OCI-LY3 (cell line): ENCODE measurements around the gene PRR30.
A peak's percentile ranks its signal among the peaks of the same experiment; 100 is the strongest.

Experiments
- H2AFZ ChIP-seq: fragments of 200-600, 300-600 bp; shearing (Covaris generic); 2 replicates; pipeline ENCODE4 v1.6.0; 2014; ENCODE audit warnings: antibody characterized with exemption, low read depth, low read length
- H3K27ac ChIP-seq: fragments of 200-600, 300-600 bp; sonication (generic); 2 replicates; pipeline ENCODE4 v1.5.1; 2014; ENCODE audit warnings: mild to moderate bottlenecking, low read length, moderate library complexity, mixed read lengths
- H3K27me3 ChIP-seq: fragments of 200-600, 300-600 bp; sonication (generic); 2 replicates; pipeline ENCODE4 v1.6.1; 2014; ENCODE audit warnings: low read depth, low read length, mixed read lengths
- H3K36me3 ChIP-seq: fragments of 200-600, 300-600 bp; sonication (generic); replicated peaks from 2 replicates; pipeline ENCODE3; 2014; ENCODE audit warnings: low read depth, low read length, mixed read lengths
- H3K4me1 ChIP-seq: fragments of 300-600, 200-600 bp; sonication (generic); 2 replicates; pipeline ENCODE4 v1.6.1; 2014; ENCODE audit warnings: low read length, mixed read lengths
- H3K4me2 ChIP-seq: fragments of 200-600, 300-600 bp; sonication (generic); 2 replicates; pipeline ENCODE4 v1.6.1; 2014; ENCODE audit warnings: low read length, mixed read lengths
- H3K4me3 ChIP-seq: fragments of 300-600, 200-600 bp; sonication (generic); 2 replicates; pipeline ENCODE4 v1.5.1; 2014; ENCODE audit warnings: antibody characterized with exemption, mild to moderate bottlenecking, low read length, moderate library complexity
- H3K79me2 ChIP-seq: fragments of 300-600, 200-600 bp; shearing (Covaris generic); 2 replicates; pipeline ENCODE4 v1.6.1; 2014; ENCODE audit warnings: mild to moderate bottlenecking, low read length, mixed read lengths
- H3K9ac ChIP-seq: fragments of 300-600, 200-600 bp; shearing (Covaris generic); 2 replicates; pipeline ENCODE4 v1.6.0; 2014; ENCODE audit warnings: mild to moderate bottlenecking, low read length, moderate library complexity
- H3K9me3 ChIP-seq: fragments of 200-600, 300-600 bp; shearing (Covaris generic); 2 replicates; pipeline ENCODE4 v1.6.1; 2014; ENCODE audit warnings: low read length, mixed read lengths; ENCODE audit not compliant: insufficient read depth
- H4K20me1 ChIP-seq: fragments of 200-600, 300-600 bp; sonication (generic); 2 replicates; pipeline ENCODE4 v1.6.1; 2016; ENCODE audit warnings: low read length, mixed read lengths; ENCODE audit not compliant: insufficient read depth
- CTCF ChIP-seq: fragments of 200-600, 300-600 bp; sonication (generic); IDR thresholded peaks from 2 replicates; pipeline ENCODE4 v1.5.1; 2014; ENCODE audit warnings: antibody characterized with exemption, low read length, low read depth
- EZH2phosphoT487 ChIP-seq: fragments of 200-600 bp; shearing (Covaris generic); IDR thresholded peaks from 2 replicates; pipeline ENCODE4 v1.6.1; 2018; ENCODE audit warnings: antibody characterized with exemption, mixed run types, low read depth

PRR30 gene

DNA sequence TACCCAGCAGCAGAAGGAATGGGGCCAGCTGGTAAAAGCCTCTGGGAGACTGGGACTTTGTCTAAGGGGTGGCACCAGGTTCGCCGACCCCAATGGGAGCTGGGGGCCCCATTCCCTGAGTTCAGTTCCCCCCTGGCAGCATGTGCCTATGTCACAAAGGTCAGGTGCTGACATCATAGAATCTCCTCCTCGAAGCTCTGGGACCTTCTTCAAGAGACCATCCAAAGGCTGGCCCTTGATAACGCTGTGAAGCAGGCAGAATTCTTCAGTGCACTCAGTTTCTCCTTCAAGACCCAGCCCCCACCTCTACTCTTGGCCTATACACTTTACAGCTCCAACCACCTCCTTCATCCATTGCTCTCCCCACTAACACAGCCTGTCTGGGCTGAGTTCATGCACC lies at the start of gene PRR30:
Gene PRR30 (minus strand): TSS at position 101 of the 400 bp plus-strand sequence. CDS start 1,081 bp downstream, outside the sequence.
- Histone ChIP-seq H3K4me1 (peaks cover 6% of the 10 kb centered on the region), H2AFZ (no peak within 1 kb of the TSS), H3K9me3 (no peaks in the 10 kb centered on the region), H3K4me3 (no peak within 1 kb of the TSS), H3K27ac (no peak within 1 kb of the TSS), H3K79me2 (peaks cover 1% of the 10 kb centered on the region), H3K9ac (no peak within 1 kb of the TSS), H3K27me3 (peaks cover 7% of the 10 kb centered on the region), H3K4me2 (no peak within 1 kb of the TSS), H4K20me1 (no peaks in the 10 kb centered on the region), H3K36me3 (no peaks in the 10 kb centered on the region)
- no peak for TF ChIP-seq CTCF
- no peak for TF ChIP-seq EZH2phosphoT487

GRCh38 chr2:27186613-27187345 lies 47.6 kb upstream of the PRR30 start:
- H3K9me3 ChIP-seq: no peaks in the 10 kb centered on the region
- no peaks in the 10 kb centered on the region for H4K20me1 ChIP-seq
- no peak overlapping the region for H3K4me3 ChIP-seq
- TF ChIP-seq CTCF (no peak), EZH2phosphoT487 (no peak)
- no peaks in the 10 kb centered on the region for H3K36me3 ChIP-seq
- H3K9ac ChIP-seq: no peak overlapping the region
- H3K4me2 ChIP-seq: no peak overlapping the region
- H3K27me3 ChIP-seq: no peaks in the 10 kb centered on the region
- no peak overlapping the region for H2AFZ ChIP-seq
- no peaks in the 10 kb centered on the region for H3K79me2 ChIP-seq
- peaks cover 5% of the 10 kb centered on the region; the same call in 1 of the 2 replicates for H3K4me1 ChIP-seq
- no peak overlapping the region for H3K27ac ChIP-seq

DNA sequence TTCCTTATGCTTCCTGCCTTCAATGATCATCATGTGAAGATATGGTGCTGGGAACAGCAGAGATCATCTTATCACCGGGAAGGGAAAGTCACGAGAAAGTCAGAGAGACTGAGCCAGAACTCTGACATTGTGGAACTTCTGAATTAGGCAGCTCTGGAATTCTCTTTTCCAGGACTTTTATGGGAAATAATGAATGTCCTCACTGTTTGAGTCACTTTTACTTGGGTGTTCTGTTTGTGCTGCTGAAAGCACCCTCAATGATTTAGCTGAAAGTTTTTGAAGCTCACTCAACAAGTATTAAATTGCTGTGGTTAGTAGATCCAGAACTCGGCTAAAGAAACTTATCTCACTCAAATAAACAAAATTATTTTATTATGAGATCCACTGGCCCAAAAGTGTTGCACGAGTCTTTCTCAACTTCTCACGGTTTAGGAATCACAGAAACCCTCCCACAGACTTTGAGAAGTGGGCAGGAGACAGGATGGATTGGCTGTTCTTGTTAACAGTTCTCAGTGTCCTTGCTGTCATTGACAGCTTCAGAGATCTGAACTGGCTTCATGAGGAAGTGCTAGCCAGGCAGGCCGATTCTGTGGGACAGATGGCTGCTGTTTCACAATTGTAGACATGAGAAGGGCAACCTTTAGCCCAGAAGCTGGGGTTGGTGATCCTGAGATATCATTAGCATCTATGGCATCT lies 46.3 kb upstream of the PRR30 start:
- TF ChIP-seq EZH2phosphoT487: no peak
- no peak for TF ChIP-seq CTCF

GRCh38 chr2:27184115-27184514 lies 44.9 kb upstream of the PRR30 start:
- TF ChIP-seq EZH2phosphoT487 (no peak), CTCF (no peak)
- H3K27ac ChIP-seq: no peak overlapping the region
- H3K4me2 ChIP-seq: no peak overlapping the region

More for the DNA sequence above, 46.3 kb upstream of the PRR30 start:
- H3K4me1 ChIP-seq: peaks cover 5% of the 10 kb centered on the region; the same call in 1 of the 2 replicates
- H3K36me3 ChIP-seq: no peaks in the 10 kb centered on the region
- H4K20me1 ChIP-seq: no peaks in the 10 kb centered on the region
- peak overlapping the region; percentile 15; the same call in 1 of the 2 replicates for H3K4me2 ChIP-seq
- no peaks in the 10 kb centered on the region for H3K27me3 ChIP-seq
- no peak overlapping the region for H3K27ac ChIP-seq
- no peak overlapping the region for H3K9ac ChIP-seq
- H3K9me3 ChIP-seq: no peaks in the 10 kb centered on the region
- H3K4me3 ChIP-seq: no peak overlapping the region
- H2AFZ ChIP-seq: peak overlapping the region; percentile 68; the same call in 1 of the 2 replicates
- no peaks in the 10 kb centered on the region for H3K79me2 ChIP-seq

More at GRCh38 chr2:27184115-27184514, 44.9 kb upstream of the PRR30 start:
- Histone ChIP-seq H3K4me3 (no peak overlapping the region), H3K79me2 (no peaks in the 10 kb centered on the region), H3K9ac (no peak overlapping the region), H4K20me1 (no peaks in the 10 kb centered on the region), H3K9me3 (no peaks in the 10 kb centered on the region), H3K36me3 (no peaks in the 10 kb centered on the region), H2AFZ (no peak overlapping the region), H3K27me3 (peaks cover 2% of the 10 kb centered on the region; the same call in 1 of the 2 replicates), H3K4me1 (peaks cover 5% of the 10 kb centered on the region; the same call in 1 of the 2 replicates)
